Stimulated activated CD8-positive, alpha-beta memory T cell treated with anti-CD3 and anti-CD28 coated beads, Interleukin-15, amount 100 ng/mL, for 1 hour (primary cell): Measurements from ENCODE around the gene ARL3.

Experiments used
- DNase-seq: peaks from one replicate; pipeline ENCODE4 v3.0.0-alpha.2; 2020; ENCODE audit warnings: low read depth

ARL3 gene

GRCh38 chr10:102639537-102639936 is 74.7 kb downstream of the ARL3 start:
- DNase-seq: no peak

GRCh38 chr10:102635377-102635776 is 78.8 kb downstream of the ARL3 start:
- DNase-seq: no peak

- DNase-seq: no peak
These were observed 79.5 kb downstream of the ARL3 start for GRCh38 chr10:102634686-102635085.

- DNase-seq: no peak
These were observed 80.3 kb downstream of the ARL3 start for GRCh38 chr10:102633848-102634247.

GRCh38 chr10:102633287-102633686 is 80.9 kb downstream of the ARL3 start:
- no peak for DNase-seq

- DNase-seq: no peak
These were observed 81.6 kb downstream of the ARL3 start for GRCh38 chr10:102632394-102633111.

- no peak for DNase-seq
These were observed 82.4 kb downstream of the ARL3 start for GRCh38 chr10:102631525-102632393.

GRCh38 chr10:102630663-102631062 is 83.5 kb downstream of the ARL3 start:
- DNase-seq: no peak

- DNase-seq: no peak
These were observed 84.3 kb downstream of the ARL3 start for GRCh38 chr10:102629661-102630614.

- DNase-seq: no peak
These were observed 85.7 kb downstream of the ARL3 start for GRCh38 chr10:102628451-102628911.

- no peak for DNase-seq
These were observed 86.4 kb downstream of the ARL3 start for GRCh38 chr10:102627736-102628293.

GRCh38 chr10:102627291-102627735 is 86.9 kb downstream of the ARL3 start:
- DNase-seq: no peak

- no peak for DNase-seq
These were observed 88.0 kb downstream of the ARL3 start for GRCh38 chr10:102626026-102626685.

GRCh38 chr10:102624751-102625645 is 89.2 kb downstream of the ARL3 start:
- DNase-seq: no peak

GRCh38 chr10:102624094-102624493 is 90.1 kb downstream of the ARL3 start:
- no peak for DNase-seq
